ENCODE measurements around the gene CCDC68. TPM values are rescaled to one million over a fixed set of nuclear protein-coding genes. Genes with fewer than 3 reads are reported as not detected.

Gene CCDC68
- total and polyA plus RNA-seq, 2 experiments from 2014 or later = 0.04 to 1.3 TPM

DNA sequence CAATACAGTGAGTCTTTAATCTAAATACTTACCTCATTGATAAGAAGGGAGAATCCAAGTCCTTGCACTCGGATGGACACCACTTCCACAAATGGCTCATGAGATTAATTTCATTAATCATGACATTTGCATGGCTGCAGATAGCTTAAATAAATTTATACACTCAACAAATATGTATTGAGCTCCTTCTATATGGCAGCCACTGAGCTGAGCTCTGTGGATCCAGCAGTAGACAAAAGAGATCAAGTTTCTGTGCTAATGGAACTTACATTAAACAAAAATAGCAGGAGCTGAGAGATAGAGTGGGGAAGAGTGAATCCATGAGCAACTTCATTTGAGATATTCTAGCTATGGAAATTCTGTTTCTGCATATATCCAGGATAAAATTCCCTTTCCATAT lies 86.6 kb downstream of the CCDC68 start:
- H3K36me3 ChIP-seq = no peaks in the 10 kb centered on the region
- no peak for DNase-seq (ENCODE audit: low read depth in 1 of 2, low spot score in 1 of 2)
- no peak overlapping the region for H3K4me3 ChIP-seq
- no peaks in the 10 kb centered on the region for H3K4me1 ChIP-seq (ENCODE audit: low read depth)
- no peak overlapping the region for H3K27ac ChIP-seq
- H3K9me3 ChIP-seq (ENCODE audit: low read depth) = no peaks in the 10 kb centered on the region
- no peak for TF ChIP-seq CTCF (IDR thresholded peaks at IDR 0.05; ENCODE audit: low read depth, low read length)
- no peaks in the 10 kb centered on the region for H3K27me3 ChIP-seq

- Histone ChIP-seq H3K4me1 (ENCODE audit: low read depth) (no peaks in the 10 kb centered on the region), H3K27me3 (no peaks in the 10 kb centered on the region), H3K4me3 (no peak overlapping the region), H3K36me3 (no peaks in the 10 kb centered on the region), H3K9me3 (ENCODE audit: low read depth) (no peaks in the 10 kb centered on the region), H3K27ac (no peak overlapping the region)
- TF ChIP-seq CTCF (IDR thresholded peaks at IDR 0.05; ENCODE audit: low read depth, low read length) = no peak
- DNase-seq (ENCODE audit: low read depth in 1 of 2, low spot score in 1 of 2) = no peak
These were observed 88.0 kb downstream of the CCDC68 start for GRCh38 chr18:54871231-54871630.

GRCh38 chr18:54867131-54867530 lies 92.1 kb downstream of the CCDC68 start:
- no peaks in the 10 kb centered on the region for H3K4me1 ChIP-seq (ENCODE audit: low read depth)
- no peaks in the 10 kb centered on the region for H3K27me3 ChIP-seq
- no peaks in the 10 kb centered on the region for H3K9me3 ChIP-seq (ENCODE audit: low read depth)
- H3K27ac ChIP-seq = no peak overlapping the region
- H3K4me3 ChIP-seq = no peak overlapping the region
- no peak for DNase-seq (ENCODE audit: low read depth in 1 of 2, low spot score in 1 of 2)
- no peaks in the 10 kb centered on the region for H3K36me3 ChIP-seq
- TF ChIP-seq CTCF (IDR thresholded peaks at IDR 0.05; ENCODE audit: low read depth, low read length) = no peak

- H3K4me1 ChIP-seq (ENCODE audit: low read depth) = no peaks in the 10 kb centered on the region
- no peak for TF ChIP-seq CTCF (IDR thresholded peaks at IDR 0.05; ENCODE audit: low read depth, low read length)
- no peaks in the 10 kb centered on the region for H3K9me3 ChIP-seq (ENCODE audit: low read depth)
- H3K36me3 ChIP-seq = no peaks in the 10 kb centered on the region
- no peak overlapping the region for H3K4me3 ChIP-seq
- H3K27ac ChIP-seq = no peak overlapping the region
- no peaks in the 10 kb centered on the region for H3K27me3 ChIP-seq
- no peak for DNase-seq (ENCODE audit: low read depth in 1 of 2, low spot score in 1 of 2)
These were observed 98.3 kb downstream of the CCDC68 start for GRCh38 chr18:54860941-54861340.

GRCh38 chr18:54859667-54860421 lies 99.4 kb downstream of the CCDC68 start:
- H3K9me3 ChIP-seq (ENCODE audit: low read depth) = no peaks in the 10 kb centered on the region
- no peak for DNase-seq (ENCODE audit: low read depth in 1 of 2, low spot score in 1 of 2)

More at GRCh38 chr18:54859667-54860421, 99.4 kb downstream of the CCDC68 start:
- H3K4me3 ChIP-seq = no peak overlapping the region
- no peaks in the 10 kb centered on the region for H3K36me3 ChIP-seq
- H3K27ac ChIP-seq = no peak overlapping the region
- no peaks in the 10 kb centered on the region for H3K27me3 ChIP-seq
- no peak for TF ChIP-seq CTCF (IDR thresholded peaks at IDR 0.05; ENCODE audit: low read depth, low read length)
- H3K4me1 ChIP-seq (ENCODE audit: low read depth) = no peaks in the 10 kb centered on the region

Measured in cardiac muscle cell (in vitro differentiated cells and primary cell).